ENCODE measurements around the gene CSRP1. TPM values are rescaled to one million over a fixed set of nuclear protein-coding genes. Genes with fewer than 3 reads are reported as not detected.

CSRP1 gene
- total and polyA plus RNA-seq, 2 experiments from 2014 or later: 78.9 to 135 TPM

DNA sequence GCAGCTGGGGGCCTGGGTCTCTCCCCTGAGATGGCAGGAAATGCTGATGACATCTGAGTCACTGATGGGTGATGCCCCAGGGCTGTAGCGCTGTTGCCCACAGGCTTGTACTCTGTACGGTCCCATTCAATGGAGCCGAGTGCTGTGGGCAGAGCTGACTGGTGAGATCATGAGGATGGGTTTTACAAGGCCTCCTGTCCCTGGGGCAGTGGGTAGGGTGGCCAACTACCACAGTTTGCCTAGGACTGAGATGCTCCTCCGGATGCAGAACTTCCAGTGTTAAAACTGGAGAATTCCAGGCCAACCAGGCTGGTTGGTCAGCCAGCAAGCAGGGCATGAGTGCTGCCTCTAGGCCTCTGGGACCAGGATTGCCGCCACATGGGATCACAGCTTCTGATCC, 47.1 kb downstream of the CSRP1 start:
- Histone ChIP-seq H3K9me3 (ENCODE audit: low read depth) (no peaks in the 10 kb centered on the region), H3K27me3 (no peaks in the 10 kb centered on the region), H3K4me1 (ENCODE audit: low read depth) (peaks cover 26% of the 10 kb centered on the region), H3K27ac (no peak overlapping the region), H3K36me3 (no peaks in the 10 kb centered on the region), H3K4me3 (no peak overlapping the region)
- TF ChIP-seq, protein P1, sequence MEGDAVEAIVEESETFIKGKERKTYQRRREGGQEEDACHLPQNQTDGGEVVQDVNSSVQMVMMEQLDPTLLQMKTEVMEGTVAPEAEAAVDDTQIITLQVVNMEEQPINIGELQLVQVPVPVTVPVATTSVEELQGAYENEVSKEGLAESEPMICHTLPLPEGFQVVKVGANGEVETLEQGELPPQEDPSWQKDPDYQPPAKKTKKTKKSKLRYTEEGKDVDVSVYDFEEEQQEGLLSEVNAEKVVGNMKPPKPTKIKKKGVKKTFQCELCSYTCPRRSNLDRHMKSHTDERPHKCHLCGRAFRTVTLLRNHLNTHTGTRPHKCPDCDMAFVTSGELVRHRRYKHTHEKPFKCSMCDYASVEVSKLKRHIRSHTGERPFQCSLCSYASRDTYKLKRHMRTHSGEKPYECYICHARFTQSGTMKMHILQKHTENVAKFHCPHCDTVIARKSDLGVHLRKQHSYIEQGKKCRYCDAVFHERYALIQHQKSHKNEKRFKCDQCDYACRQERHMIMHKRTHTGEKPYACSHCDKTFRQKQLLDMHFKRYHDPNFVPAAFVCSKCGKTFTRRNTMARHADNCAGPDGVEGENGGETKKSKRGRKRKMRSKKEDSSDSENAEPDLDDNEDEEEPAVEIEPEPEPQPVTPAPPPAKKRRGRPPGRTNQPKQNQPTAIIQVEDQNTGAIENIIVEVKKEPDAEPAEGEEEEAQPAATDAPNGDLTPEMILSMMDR (IDR thresholded peaks at IDR 0.05; ENCODE audit: low read depth, low read length): no peak
- no peak for DNase-seq (ENCODE audit: low read depth in 1 of 2, low spot score in 1 of 2)

DNA sequence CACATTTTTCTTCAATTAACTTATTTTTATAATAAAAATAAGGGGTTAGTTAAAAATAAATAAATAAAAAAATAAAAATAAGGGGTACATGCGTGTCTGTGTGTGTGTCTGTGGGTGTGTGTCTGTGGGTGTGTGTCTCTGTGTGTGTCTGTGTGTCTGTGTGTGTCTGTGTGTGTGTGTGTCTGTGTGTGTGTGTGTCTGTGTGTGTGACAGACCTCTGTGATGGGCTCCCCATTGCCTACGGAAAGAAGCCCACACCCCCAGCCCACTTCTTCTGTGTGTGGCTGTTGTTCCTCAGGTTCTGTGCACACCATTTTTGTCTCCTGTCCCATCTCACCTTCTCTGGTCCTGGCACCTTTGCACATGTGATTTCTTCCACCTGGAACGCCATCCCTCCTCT, 47.9 kb downstream of the CSRP1 start:
- no peak overlapping the region for H3K27ac ChIP-seq
- no peak for DNase-seq (ENCODE audit: low read depth in 1 of 2, low spot score in 1 of 2)
- H3K4me1 ChIP-seq (ENCODE audit: low read depth): peaks cover 26% of the 10 kb centered on the region
- H3K9me3 ChIP-seq (ENCODE audit: low read depth): no peaks in the 10 kb centered on the region
- H3K4me3 ChIP-seq: no peak overlapping the region
- H3K36me3 ChIP-seq: no peaks in the 10 kb centered on the region
- no peaks in the 10 kb centered on the region for H3K27me3 ChIP-seq
- TF ChIP-seq, protein P1 (IDR thresholded peaks at IDR 0.05; ENCODE audit: low read depth, low read length): no peak

DNA sequence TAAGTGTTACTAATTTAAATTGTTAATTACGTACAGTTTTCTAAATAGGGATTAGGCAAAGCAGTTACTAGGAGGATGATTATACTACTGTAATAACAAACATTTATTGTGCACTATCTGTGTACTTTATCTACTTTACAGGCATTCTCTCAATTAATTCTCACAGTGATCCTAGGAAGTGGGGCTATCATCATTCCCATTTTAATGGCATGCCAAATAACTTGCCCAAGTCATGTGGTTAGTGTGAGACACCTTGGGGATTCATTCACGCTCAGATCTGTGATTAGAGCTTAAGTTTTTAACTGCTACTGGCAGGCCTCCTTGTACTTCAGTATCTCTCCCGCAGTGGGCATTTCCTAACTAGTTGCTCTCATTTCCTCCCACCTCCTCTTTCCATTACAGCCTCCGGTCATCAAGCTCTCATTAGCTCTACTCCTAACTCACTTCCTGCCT, 49.4 kb downstream of the CSRP1 start:
- H3K9me3 ChIP-seq (ENCODE audit: low read depth): no peaks in the 10 kb centered on the region
- H3K4me1 ChIP-seq (ENCODE audit: low read depth): peaks cover 26% of the 10 kb centered on the region
- DNase-seq (ENCODE audit: low read depth in 1 of 2, low spot score in 1 of 2): peak in 1 of 2 donors; percentile 61
- no peaks in the 10 kb centered on the region for H3K27me3 ChIP-seq
- no peaks in the 10 kb centered on the region for H3K36me3 ChIP-seq
- TF ChIP-seq, protein P1 (IDR thresholded peaks at IDR 0.05; ENCODE audit: low read depth, low read length): no peak
- no peak overlapping the region for H3K4me3 ChIP-seq
- H3K27ac ChIP-seq: no peak overlapping the region

- DNase-seq (ENCODE audit: low read depth in 1 of 2, low spot score in 1 of 2): peak in 1 of 2 donors; percentile 97
- H3K27me3 ChIP-seq: no peaks in the 10 kb centered on the region
- peaks cover 24% of the 10 kb centered on the region for H3K4me1 ChIP-seq (ENCODE audit: low read depth)
- no peak overlapping the region for H3K4me3 ChIP-seq
- TF ChIP-seq, protein P1 (IDR thresholded peaks at IDR 0.05; ENCODE audit: low read depth, low read length): no peak
- H3K36me3 ChIP-seq: no peaks in the 10 kb centered on the region
- peak overlapping the region; percentile 27 for H3K27ac ChIP-seq
- H3K9me3 ChIP-seq (ENCODE audit: low read depth): no peaks in the 10 kb centered on the region
Observed at GRCh38 chr1:201456499-201457309, 50.2 kb downstream of the CSRP1 start.

GRCh38 chr1:201455098-201455497, 51.8 kb downstream of the CSRP1 start:
- no peak overlapping the region for H3K4me3 ChIP-seq
- TF ChIP-seq, protein P1 (IDR thresholded peaks at IDR 0.05; ENCODE audit: low read depth, low read length): no peak
- no peaks in the 10 kb centered on the region for H3K27me3 ChIP-seq
- H3K36me3 ChIP-seq: no peaks in the 10 kb centered on the region
- DNase-seq (ENCODE audit: low read depth in 1 of 2, low spot score in 1 of 2): peak in 1 of 2 donors; percentile 53
- H3K4me1 ChIP-seq (ENCODE audit: low read depth): peaks cover 10% of the 10 kb centered on the region
- no peak overlapping the region for H3K27ac ChIP-seq
- no peaks in the 10 kb centered on the region for H3K9me3 ChIP-seq (ENCODE audit: low read depth)

Data from cardiac muscle cell (in vitro differentiated cells and primary cell).